ENCODE measurements around the gene DNAJB7. TPM values are rescaled to one million over a fixed set of nuclear protein-coding genes. Genes with fewer than 3 reads are reported as not detected.
"Not testable (repeated sequence)": the region's sequence is repeated elsewhere in the genome, so short reads cannot be mapped to it uniquely, and the experiment has no call there.

Gene DNAJB7
- total RNA-seq, 1 donor from 2014 or later: not detected

- H3K4me3 Mint-ChIP-seq: no peak overlapping the region
- no peaks in the 10 kb centered on the region for H3K9me3 Mint-ChIP-seq
- no peak for TF ChIP-seq CTCF (conservative IDR thresholded peaks at IDR 0.05)
- no peaks in the 10 kb centered on the region for H3K4me1 Mint-ChIP-seq
- H3K27me3 Mint-ChIP-seq (ENCODE audit: low read depth): no peaks in the 10 kb centered on the region
- DNase-seq (ENCODE audit: low read depth, low spot score): no peak
- no peak overlapping the region for H3K27ac Mint-ChIP-seq (ENCODE audit: unreplicated experiment)
- no peaks in the 10 kb centered on the region for H3K36me3 Mint-ChIP-seq (ENCODE audit: low read depth)
Observed at GRCh38 chr22:40874016-40874415, 12.1 kb upstream of the DNAJB7 start.

GRCh38 chr22:40868379-40868778, 6.5 kb upstream of the DNAJB7 start:
- H3K27ac Mint-ChIP-seq (ENCODE audit: unreplicated experiment); H3K36me3 Mint-ChIP-seq (ENCODE audit: low read depth); H3K4me3 Mint-ChIP-seq; H3K27me3 Mint-ChIP-seq (ENCODE audit: low read depth); H3K4me1 Mint-ChIP-seq; DNase-seq (ENCODE audit: low read depth, low spot score); H3K9me3 Mint-ChIP-seq: not testable (repeated sequence)

GRCh38 chr22:40867109-40867508, 5.2 kb upstream of the DNAJB7 start:
- no peaks in the 10 kb centered on the region for H3K27me3 Mint-ChIP-seq (ENCODE audit: low read depth)
- no peak for TF ChIP-seq CTCF (conservative IDR thresholded peaks at IDR 0.05)
- no peak overlapping the region for H3K4me3 Mint-ChIP-seq
- no peak overlapping the region for H3K27ac Mint-ChIP-seq (ENCODE audit: unreplicated experiment)
- H3K9me3 Mint-ChIP-seq: no peaks in the 10 kb centered on the region
- no peaks in the 10 kb centered on the region for H3K4me1 Mint-ChIP-seq
- no peaks in the 10 kb centered on the region for H3K36me3 Mint-ChIP-seq (ENCODE audit: low read depth)
- no peak for DNase-seq (ENCODE audit: low read depth, low spot score)

- Mint-ChIP-seq H3K4me3 (no peak overlapping the region), H3K27me3 (ENCODE audit: low read depth) (no peaks in the 10 kb centered on the region), H3K4me1 (peaks cover 14% of the 10 kb centered on the region), H3K36me3 (ENCODE audit: low read depth) (no peaks in the 10 kb centered on the region), H3K27ac (ENCODE audit: unreplicated experiment) (no peak overlapping the region), H3K9me3 (no peaks in the 10 kb centered on the region)
- DNase-seq (ENCODE audit: low read depth, low spot score): no peak
- TF ChIP-seq CTCF (conservative IDR thresholded peaks at IDR 0.05): no peak
Observed at GRCh38 chr22:40862537-40862936, 624 bp upstream of the DNAJB7 start.

GRCh38 chr22:40857309-40857855, 4.5 kb downstream of the DNAJB7 start:
- H3K27ac Mint-ChIP-seq (ENCODE audit: unreplicated experiment): peak overlapping the region; percentile 100
- peaks cover 55% of the 10 kb centered on the region for H3K4me1 Mint-ChIP-seq
- H3K27me3 Mint-ChIP-seq (ENCODE audit: low read depth): no peaks in the 10 kb centered on the region
- no peak for TF ChIP-seq CTCF (conservative IDR thresholded peaks at IDR 0.05)
- no peaks in the 10 kb centered on the region for H3K36me3 Mint-ChIP-seq (ENCODE audit: low read depth)
- H3K9me3 Mint-ChIP-seq: no peaks in the 10 kb centered on the region
- no peak for DNase-seq (ENCODE audit: low read depth, low spot score)
- H3K4me3 Mint-ChIP-seq: peak overlapping the region; percentile 96

GRCh38 chr22:40856513-40857308, 5.2 kb downstream of the DNAJB7 start, which contains the start of the genes ST13 and XPNPEP3:
TSS of gene ST13 (minus strand) at chr22:40856639. CDS start at chr22:40856540, 99 bp downstream.
TSS of gene XPNPEP3 (plus strand) at chr22:40857148. CDS start at chr22:40857182, 34 bp downstream.
- H3K4me3 Mint-ChIP-seq: peak within 1 kb of the TSS; percentile 96
- peak; percentile 46 for TF ChIP-seq CTCF (conservative IDR thresholded peaks at IDR 0.05)
- DNase-seq (ENCODE audit: low read depth, low spot score): peak; percentile 94
- H3K27me3 Mint-ChIP-seq (ENCODE audit: low read depth): no peaks in the 10 kb centered on the region
- H3K36me3 Mint-ChIP-seq (ENCODE audit: low read depth): no peaks in the 10 kb centered on the region
- no peaks in the 10 kb centered on the region for H3K9me3 Mint-ChIP-seq
- peak within 1 kb of the TSS; percentile 100 for H3K27ac Mint-ChIP-seq (ENCODE audit: unreplicated experiment)
- peaks cover 58% of the 10 kb centered on the region for H3K4me1 Mint-ChIP-seq

All from neural crest cell (in vitro differentiated cells).